ENCODE results near the gene GNB3.
A peak's percentile ranks its signal among the peaks of the same experiment; 100 is the strongest.
"Not testable (repeated sequence)": the region's sequence is repeated elsewhere in the genome, so short reads cannot be mapped to it uniquely, and the experiment has no call there.

The GNB3 gene

DNA sequence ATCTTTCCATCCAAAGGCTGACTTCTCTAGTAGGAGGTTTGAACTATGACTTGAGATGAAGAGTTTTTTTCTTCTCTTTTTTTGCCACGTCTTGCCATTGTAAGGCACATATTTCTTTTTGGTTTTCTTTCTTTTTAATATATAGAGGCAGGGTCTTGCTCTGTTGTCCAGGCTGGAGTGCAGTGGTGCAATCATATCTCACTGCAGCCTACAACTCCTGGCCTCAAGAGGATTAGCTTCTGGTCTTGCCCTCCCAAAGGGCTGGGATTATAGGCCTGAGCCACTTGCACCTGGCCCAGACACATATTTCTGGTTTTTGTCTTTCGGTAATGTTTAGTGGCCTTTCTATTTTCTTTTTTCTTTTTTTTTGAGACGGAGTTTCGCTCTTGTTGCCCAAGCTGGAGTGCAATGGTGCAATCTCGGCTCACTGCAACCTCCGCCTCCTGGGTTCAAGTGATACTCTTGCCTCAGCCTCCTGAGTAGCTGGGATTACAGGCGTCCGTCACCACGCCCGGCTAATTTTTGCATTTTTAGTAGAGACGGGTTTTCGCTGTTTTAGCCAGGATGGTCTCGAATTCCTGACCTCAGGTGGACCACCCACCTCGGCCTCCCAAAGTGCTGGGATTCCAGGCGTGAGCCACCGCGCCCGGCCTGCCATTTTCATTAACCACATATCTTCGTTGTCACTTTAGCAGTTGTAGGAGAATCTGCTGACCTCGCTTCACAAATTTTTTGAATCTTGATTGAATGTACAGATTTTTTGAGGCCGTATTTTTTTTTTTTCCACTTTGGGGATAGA lies 49.2 kb downstream of the GNB3 start:
- H3K27me3 ChIP-seq (ENCODE audit: insufficient read depth, poor library complexity, severe bottlenecking); H3K4me3 ChIP-seq (replicated peaks; ENCODE audit: insufficient read depth, low read length); DNase-seq (ENCODE audit: low read depth in 1 of 2, low spot score in 1 of 2): not testable (repeated sequence)
- H3K27ac ChIP-seq (replicated peaks): peak overlapping the region; percentile 81

GRCh38 chr12:6890789-6891645 lies 50.3 kb downstream of the GNB3 start:
- Histone ChIP-seq H3K4me3 (replicated peaks; ENCODE audit: insufficient read depth, low read length) (peak overlapping the region; percentile 30), H3K27ac (replicated peaks) (peak overlapping the region; percentile 88), H3K27me3 (ENCODE audit: insufficient read depth, poor library complexity, severe bottlenecking) (no peaks in the 10 kb centered on the region)
- TF ChIP-seq GABPA (IDR thresholded peaks at IDR 0.05; ENCODE audit: low read depth) (0 out of 2 replicates have a peak, but pooled peaks have one; percentile 6), SPI1 (IDR thresholded peaks at IDR 0.05; ENCODE audit: borderline replicate concordance, low read depth) (peak; percentile 37; the same call in 1 of the 2 replicates), POLR2AphosphoS5 (IDR thresholded peaks at IDR 0.05; ENCODE audit: low read depth) (peak; percentile 49; the same call in 1 of the 2 replicates)
- TF ChIP-seq, protein P1, sequence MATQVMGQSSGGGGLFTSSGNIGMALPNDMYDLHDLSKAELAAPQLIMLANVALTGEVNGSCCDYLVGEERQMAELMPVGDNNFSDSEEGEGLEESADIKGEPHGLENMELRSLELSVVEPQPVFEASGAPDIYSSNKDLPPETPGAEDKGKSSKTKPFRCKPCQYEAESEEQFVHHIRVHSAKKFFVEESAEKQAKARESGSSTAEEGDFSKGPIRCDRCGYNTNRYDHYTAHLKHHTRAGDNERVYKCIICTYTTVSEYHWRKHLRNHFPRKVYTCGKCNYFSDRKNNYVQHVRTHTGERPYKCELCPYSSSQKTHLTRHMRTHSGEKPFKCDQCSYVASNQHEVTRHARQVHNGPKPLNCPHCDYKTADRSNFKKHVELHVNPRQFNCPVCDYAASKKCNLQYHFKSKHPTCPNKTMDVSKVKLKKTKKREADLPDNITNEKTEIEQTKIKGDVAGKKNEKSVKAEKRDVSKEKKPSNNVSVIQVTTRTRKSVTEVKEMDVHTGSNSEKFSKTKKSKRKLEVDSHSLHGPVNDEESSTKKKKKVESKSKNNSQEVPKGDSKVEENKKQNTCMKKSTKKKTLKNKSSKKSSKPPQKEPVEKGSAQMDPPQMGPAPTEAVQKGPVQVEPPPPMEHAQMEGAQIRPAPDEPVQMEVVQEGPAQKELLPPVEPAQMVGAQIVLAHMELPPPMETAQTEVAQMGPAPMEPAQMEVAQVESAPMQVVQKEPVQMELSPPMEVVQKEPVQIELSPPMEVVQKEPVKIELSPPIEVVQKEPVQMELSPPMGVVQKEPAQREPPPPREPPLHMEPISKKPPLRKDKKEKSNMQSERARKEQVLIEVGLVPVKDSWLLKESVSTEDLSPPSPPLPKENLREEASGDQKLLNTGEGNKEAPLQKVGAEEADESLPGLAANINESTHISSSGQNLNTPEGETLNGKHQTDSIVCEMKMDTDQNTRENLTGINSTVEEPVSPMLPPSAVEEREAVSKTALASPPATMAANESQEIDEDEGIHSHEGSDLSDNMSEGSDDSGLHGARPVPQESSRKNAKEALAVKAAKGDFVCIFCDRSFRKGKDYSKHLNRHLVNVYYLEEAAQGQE (IDR thresholded peaks at IDR 0.05; ENCODE audit: insufficient replicate concordance, low read depth): peak; percentile 48
- TF ChIP-seq, protein P2, sequence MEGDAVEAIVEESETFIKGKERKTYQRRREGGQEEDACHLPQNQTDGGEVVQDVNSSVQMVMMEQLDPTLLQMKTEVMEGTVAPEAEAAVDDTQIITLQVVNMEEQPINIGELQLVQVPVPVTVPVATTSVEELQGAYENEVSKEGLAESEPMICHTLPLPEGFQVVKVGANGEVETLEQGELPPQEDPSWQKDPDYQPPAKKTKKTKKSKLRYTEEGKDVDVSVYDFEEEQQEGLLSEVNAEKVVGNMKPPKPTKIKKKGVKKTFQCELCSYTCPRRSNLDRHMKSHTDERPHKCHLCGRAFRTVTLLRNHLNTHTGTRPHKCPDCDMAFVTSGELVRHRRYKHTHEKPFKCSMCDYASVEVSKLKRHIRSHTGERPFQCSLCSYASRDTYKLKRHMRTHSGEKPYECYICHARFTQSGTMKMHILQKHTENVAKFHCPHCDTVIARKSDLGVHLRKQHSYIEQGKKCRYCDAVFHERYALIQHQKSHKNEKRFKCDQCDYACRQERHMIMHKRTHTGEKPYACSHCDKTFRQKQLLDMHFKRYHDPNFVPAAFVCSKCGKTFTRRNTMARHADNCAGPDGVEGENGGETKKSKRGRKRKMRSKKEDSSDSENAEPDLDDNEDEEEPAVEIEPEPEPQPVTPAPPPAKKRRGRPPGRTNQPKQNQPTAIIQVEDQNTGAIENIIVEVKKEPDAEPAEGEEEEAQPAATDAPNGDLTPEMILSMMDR (IDR thresholded peaks at IDR 0.05; ENCODE audit: insufficient read depth, low read length): peak; percentile 36
- DNase-seq (ENCODE audit: low read depth in 1 of 2, low spot score in 1 of 2): peak; percentile 93 to 98

DNA sequence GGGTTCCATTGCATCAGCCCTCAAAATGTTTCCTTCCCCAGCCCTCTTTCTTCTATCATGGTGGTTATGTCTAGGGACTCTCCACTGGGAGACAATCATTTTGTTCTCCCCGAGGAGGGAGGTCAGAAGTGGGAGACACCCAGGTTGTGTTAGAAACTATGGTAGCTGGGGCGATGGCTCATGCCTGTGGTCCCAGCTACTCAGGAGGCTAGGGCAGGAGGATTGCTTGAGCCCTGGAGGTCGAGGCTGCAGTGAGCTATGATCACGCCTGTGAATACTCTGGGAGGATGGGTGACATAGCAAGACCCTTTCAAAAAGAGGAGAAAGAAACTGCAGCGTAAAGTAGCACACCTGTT lies 50.9 kb downstream of the GNB3 start:
- H3K27me3 ChIP-seq (ENCODE audit: insufficient read depth, poor library complexity, severe bottlenecking): no peaks in the 10 kb centered on the region
- H3K4me3 ChIP-seq (replicated peaks; ENCODE audit: insufficient read depth, low read length): peak overlapping the region; percentile 30
- H3K27ac ChIP-seq (replicated peaks): peak overlapping the region; percentile 88
- TF ChIP-seq, protein P1 (IDR thresholded peaks at IDR 0.05; ENCODE audit: insufficient replicate concordance, low read depth): no peak
- TF ChIP-seq GABPA (IDR thresholded peaks at IDR 0.05; ENCODE audit: low read depth) (no peak), SPI1 (IDR thresholded peaks at IDR 0.05; ENCODE audit: borderline replicate concordance, low read depth) (no peak), POLR2AphosphoS5 (IDR thresholded peaks at IDR 0.05; ENCODE audit: low read depth) (no peak)
- TF ChIP-seq, protein P2 (IDR thresholded peaks at IDR 0.05; ENCODE audit: insufficient read depth, low read length): no peak
- DNase-seq (ENCODE audit: low read depth in 1 of 2, low spot score in 1 of 2): no peak

GRCh38 chr12:6892683-6893082 lies 52.0 kb downstream of the GNB3 start:
- H3K4me3 ChIP-seq (replicated peaks; ENCODE audit: insufficient read depth, low read length); H3K27ac ChIP-seq (replicated peaks); DNase-seq (ENCODE audit: low read depth in 1 of 2, low spot score in 1 of 2); H3K27me3 ChIP-seq (ENCODE audit: insufficient read depth, poor library complexity, severe bottlenecking): not testable (repeated sequence)
